PC-9 (cell line): ENCODE data around the gene URB1.

ENCODE experiments used
- EZH2 ChIP-seq: fragments of 200-600 bp; sonication (generic); IDR thresholded peaks from 2 replicates; pipeline ENCODE4 v1.8.0; 2017; ENCODE audit warnings: antibody characterized with exemption, low read depth
- TF ChIP-seq, protein P1 (sequence below): fragments of 200-600 bp; sonication (generic); conservative IDR thresholded peaks from 2 replicates; pipeline ENCODE4 v1.6.1; 2017; ENCODE audit warnings: mixed run types, antibody characterized with exemption, mild to moderate bottlenecking, moderate library complexity

- TF ChIP-seq, protein P1, sequence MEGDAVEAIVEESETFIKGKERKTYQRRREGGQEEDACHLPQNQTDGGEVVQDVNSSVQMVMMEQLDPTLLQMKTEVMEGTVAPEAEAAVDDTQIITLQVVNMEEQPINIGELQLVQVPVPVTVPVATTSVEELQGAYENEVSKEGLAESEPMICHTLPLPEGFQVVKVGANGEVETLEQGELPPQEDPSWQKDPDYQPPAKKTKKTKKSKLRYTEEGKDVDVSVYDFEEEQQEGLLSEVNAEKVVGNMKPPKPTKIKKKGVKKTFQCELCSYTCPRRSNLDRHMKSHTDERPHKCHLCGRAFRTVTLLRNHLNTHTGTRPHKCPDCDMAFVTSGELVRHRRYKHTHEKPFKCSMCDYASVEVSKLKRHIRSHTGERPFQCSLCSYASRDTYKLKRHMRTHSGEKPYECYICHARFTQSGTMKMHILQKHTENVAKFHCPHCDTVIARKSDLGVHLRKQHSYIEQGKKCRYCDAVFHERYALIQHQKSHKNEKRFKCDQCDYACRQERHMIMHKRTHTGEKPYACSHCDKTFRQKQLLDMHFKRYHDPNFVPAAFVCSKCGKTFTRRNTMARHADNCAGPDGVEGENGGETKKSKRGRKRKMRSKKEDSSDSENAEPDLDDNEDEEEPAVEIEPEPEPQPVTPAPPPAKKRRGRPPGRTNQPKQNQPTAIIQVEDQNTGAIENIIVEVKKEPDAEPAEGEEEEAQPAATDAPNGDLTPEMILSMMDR: no peak
- TF ChIP-seq EZH2: no peak
Observed at GRCh38 chr21:32335601-32336575, 56.9 kb downstream of the URB1 start.
